ENCODE data around the gene LRCH3.

- peak; percentile 87 to 88 for TF ChIP-seq POLR2AphosphoS5 (IDR thresholded peaks at IDR 0.05)
- peak in 1 of 3 experiments; percentile 5 for TF ChIP-seq CTCF (IDR thresholded peaks at IDR 0.05)
- TF ChIP-seq EP300 (IDR thresholded peaks at IDR 0.05), result no peak
- TF ChIP-seq POLR2A (IDR thresholded peaks at IDR 0.05; ENCODE audit: low read depth), result peak; percentile 23
Measured at GRCh38 chr3:197791113-197791891, at the start of gene LRCH3.

All from esophagus muscularis mucosa (tissue), 4 donors.